ENCODE results near the gene CRIM1. TPM values are rescaled to one million over a fixed set of nuclear protein-coding genes. Genes with fewer than 3 reads are reported as not detected.

The CRIM1 gene
- total RNA-seq, 1 experiment from 2014 or later, result 292 TPM

GRCh38 chr2:36520431-36520830 lies 164.9 kb downstream of the CRIM1 start:
- no peaks in the 10 kb centered on the region for H3K9me3 ChIP-seq
- Mint-ChIP-seq H3K4me3 (ENCODE audit: unreplicated experiment) (no peak overlapping the region), H3K9me3 (ENCODE audit: unreplicated experiment) (no peaks in the 10 kb centered on the region), H3K36me3 (ENCODE audit: insufficient read depth, unreplicated experiment) (peaks cover 99% of the 10 kb centered on the region), H3K27me3 (ENCODE audit: insufficient read depth, unreplicated experiment) (no peaks in the 10 kb centered on the region), H3K4me1 (ENCODE audit: low read depth, unreplicated experiment) (peaks cover 23% of the 10 kb centered on the region), H3K27ac (ENCODE audit: unreplicated experiment) (peak overlapping the region; percentile 37)
- H3K27me3 ChIP-seq (replicated peaks; ENCODE audit: control insufficient read depth, insufficient read depth, low read length), result no peaks in the 10 kb centered on the region
- ChIA-PET CTCF (no interaction called here), POLR2A (no interaction called here)
- peaks cover 3% of the 10 kb centered on the region for H3K36me3 ChIP-seq (ENCODE audit: control insufficient read depth, insufficient read depth, low read length)
- DNase-seq, result no peak
- H3K4me3 ChIP-seq (ENCODE audit: low read depth, low read length), result no peak overlapping the region
- TF ChIP-seq CTCF (IDR thresholded peaks at IDR 0.05; ENCODE audit: insufficient read depth in 1 of 2, low read depth in 1 of 2, low read length in 1 of 2, severe bottlenecking in 1 of 2, unreplicated experiment in 1 of 2), result no peak
- H3K4me1 ChIP-seq, result no peaks in the 10 kb centered on the region; the same call in 1 of the 2 replicates
- no TSS peak for BruUV-seq (replicated peaks)
- intact Hi-C loops (cut with micrococcal nuclease; ENCODE audit: unreplicated experiment), result no loop called here

- H3K36me3 Mint-ChIP-seq (ENCODE audit: insufficient read depth, unreplicated experiment), result peaks cover 88% of the 10 kb centered on the region
- Histone ChIP-seq H3K4me1 (no peaks in the 10 kb centered on the region; the same call in 1 of the 2 replicates), H3K27me3 (replicated peaks; ENCODE audit: control insufficient read depth, insufficient read depth, low read length) (no peaks in the 10 kb centered on the region), H3K9me3 (no peaks in the 10 kb centered on the region), H3K36me3 (ENCODE audit: control insufficient read depth, insufficient read depth, low read length) (peaks cover 4% of the 10 kb centered on the region; the same call in 1 of the 2 replicates), H3K4me3 (ENCODE audit: low read depth, low read length) (no peak overlapping the region)
- POLR2A ChIA-PET, result no interaction called here
- no peak overlapping the region for H3K27ac Mint-ChIP-seq (ENCODE audit: unreplicated experiment)
- CTCF ChIA-PET, result no interaction called here
- TF ChIP-seq CTCF (IDR thresholded peaks at IDR 0.05; ENCODE audit: insufficient read depth in 1 of 2, low read depth in 1 of 2, low read length in 1 of 2, severe bottlenecking in 1 of 2, unreplicated experiment in 1 of 2), result no peak
- no peaks in the 10 kb centered on the region for H3K27me3 Mint-ChIP-seq (ENCODE audit: insufficient read depth, unreplicated experiment)
- H3K4me3 Mint-ChIP-seq (ENCODE audit: unreplicated experiment), result no peak overlapping the region
- no peaks in the 10 kb centered on the region for H3K9me3 Mint-ChIP-seq (ENCODE audit: unreplicated experiment)
- no TSS peak for BruUV-seq (replicated peaks)
- intact Hi-C loops (cut with micrococcal nuclease; ENCODE audit: unreplicated experiment), result no loop called here
- H3K4me1 Mint-ChIP-seq (ENCODE audit: low read depth, unreplicated experiment), result peaks cover 23% of the 10 kb centered on the region
- DNase-seq, result no peak
Observed at GRCh38 chr2:36523153-36523552, 167.6 kb downstream of the CRIM1 start.

GRCh38 chr2:36525245-36525644 lies 169.7 kb downstream of the CRIM1 start:
- no peak for DNase-seq
- Mint-ChIP-seq H3K4me1 (ENCODE audit: low read depth, unreplicated experiment) (peaks cover 15% of the 10 kb centered on the region), H3K4me3 (ENCODE audit: unreplicated experiment) (no peak overlapping the region), H3K9me3 (ENCODE audit: unreplicated experiment) (no peaks in the 10 kb centered on the region), H3K36me3 (ENCODE audit: insufficient read depth, unreplicated experiment) (peaks cover 67% of the 10 kb centered on the region), H3K27ac (ENCODE audit: unreplicated experiment) (no peak overlapping the region), H3K27me3 (ENCODE audit: insufficient read depth, unreplicated experiment) (no peaks in the 10 kb centered on the region)
- H3K4me3 ChIP-seq (ENCODE audit: low read depth, low read length), result no peak overlapping the region
- intact Hi-C loops (cut with micrococcal nuclease; ENCODE audit: unreplicated experiment), result no loop called here
- H3K27me3 ChIP-seq (replicated peaks; ENCODE audit: control insufficient read depth, insufficient read depth, low read length), result no peaks in the 10 kb centered on the region
- H3K9me3 ChIP-seq, result no peaks in the 10 kb centered on the region
- H3K36me3 ChIP-seq (ENCODE audit: control insufficient read depth, insufficient read depth, low read length), result peaks cover 6% of the 10 kb centered on the region; the same call in 1 of the 2 replicates
- ChIA-PET CTCF (no interaction called here), POLR2A (interaction anchor here (0.6 kb wide), 1 partner anchor 65 kb away, joined by 3 read pairs; no protein-coding TSS in a partner anchor)
- no peak for TF ChIP-seq CTCF (IDR thresholded peaks at IDR 0.05; ENCODE audit: insufficient read depth in 1 of 2, low read depth in 1 of 2, low read length in 1 of 2, severe bottlenecking in 1 of 2, unreplicated experiment in 1 of 2)
- BruUV-seq (replicated peaks), result no TSS peak
- no peaks in the 10 kb centered on the region; the same call in 1 of the 2 replicates for H3K4me1 ChIP-seq

Measured in Caco-2 (cell line).